Transverse colon (tissue), 4 donors: ENCODE results near the gene BBC3. TPM values are rescaled to one million over a fixed set of nuclear protein-coding genes. Genes with fewer than 3 reads are reported as not detected.

Experiments
- DNase-seq: peaks from one replicate; pipeline ENCODE4 v3.0.0-alpha.2; 2019
- H3K27ac ChIP-seq, 4 donors: fragments of 200-600 bp; sonication (generic); 2 replicates each; pipeline ENCODE4 v1.5.1; 2016 to 2018; ENCODE audit warnings: inconsistent platforms in 4 of 4
- H3K27me3 ChIP-seq: fragments of 200-600 bp; sonication (generic); 2 replicates; pipeline ENCODE4 v1.5.1; 2017; ENCODE audit warnings: inconsistent platforms
- H3K36me3 ChIP-seq, 4 donors: fragments of 200-600 bp; sonication (generic); 2 replicates each; pipeline ENCODE4 v1.5.1; 2017 to 2019; ENCODE audit warnings: inconsistent platforms in 4 of 4
- H3K4me1 ChIP-seq, 4 donors: fragments of 200-600 bp; sonication (generic); 2 replicates each; pipeline ENCODE4 v1.5.1; 2017 to 2020; ENCODE audit warnings: inconsistent platforms in 4 of 4
- H3K4me3 ChIP-seq, 4 donors: fragments of 200-600 bp; sonication (generic); 1 replicate in 1 of 4; 2 replicates in 3 of 4; pipeline versions ENCODE4 v1.5.1 to v1.6.1; 2017 to 2019; ENCODE audit warnings: inconsistent platforms in 4 of 4
- H3K9me3 ChIP-seq, 2 donors: fragments of 200-600 bp; sonication (generic); 2 replicates each; pipeline ENCODE4 v1.5.1; 2017 to 2019; ENCODE audit warnings: inconsistent platforms in 2 of 2
- CTCF ChIP-seq, 5 experiments: fragments of 200-600 bp in 3 of 5; fragments of 450-650 bp in 2 of 5; sonication (generic) in 3 of 5; IDR thresholded peaks; 1 replicate in 2 of 5; 2 replicates in 3 of 5; pipeline ENCODE4 v1.5.1; 2016 to 2017; ENCODE audit warnings: antibody characterized with exemption in 5 of 5, inconsistent platforms in 3 of 5, mild to moderate bottlenecking in 2 of 5, moderate library complexity in 1 of 5
- EP300 ChIP-seq: sonication (generic); formaldehyde crosslinking; IDR thresholded peaks from one replicate; pipeline ENCODE4 v1.6.1; 2017; ENCODE audit warnings: antibody characterized with exemption, low read depth
- POLR2A ChIP-seq: fragments of 450-650 bp; IDR thresholded peaks from one replicate; pipeline ENCODE4 v1.6.1; 2016; ENCODE audit warnings: antibody characterized with exemption, mild to moderate bottlenecking, moderate library complexity
- POLR2AphosphoS5 ChIP-seq, 3 donors: sonication (generic); formaldehyde crosslinking; IDR thresholded peaks; one replicate each; pipeline ENCODE4 v1.6.1; 2016; ENCODE audit warnings: antibody characterized with exemption in 3 of 3
- WGBS, 2 donors: methylation state at CpG; one replicate each; pipeline ENCODE4 v1.1.5; 2018; ENCODE audit warnings: low coverage in 1 of 2; 5-methylcytosine and 5-hydroxymethylcytosine counted together
- in situ Hi-C, 4 donors: fragments of 200-750 bp; cut with MboI; loops; one replicate each; pipeline versions ENCODE4 v1.15.0 to v1.15.1; 2017; ENCODE audit warnings: low sequenced_read_pairs in 3 of 4, low pct_ligation_motif_present in 1 of 4, low pct_unique_long_range_greater_than_20kb in 1 of 4
- intact Hi-C: fragments of 100-400 bp; cut with DNase I; formaldehyde crosslinking; loops from one replicate; pipeline ENCODE4 v1.15.1; 2023; ENCODE audit warnings: low total_unique reads
- total RNA-seq, 4 donors: library from RNA; depleted of rRNA; stranded (reverse); fragments of >200 nt; gene quantifications; one replicate each; pipeline ENCODE4 v1.1.0, GENCODE V29; 2016

The BBC3 gene
- total RNA-seq, 4 donors from 2014 or later = 10.9 to 31.0 (median 14.4) TPM

GRCh38 chr19:47226426-47227351, 4.3 kb downstream of the BBC3 start:
- Histone ChIP-seq H3K27ac (peak overlapping the region; percentile 97 to 100 (median 99)), H3K9me3 (no peaks in the 10 kb centered on the region), H3K36me3 (peaks cover 0 to 3% (median 0%) of the 10 kb centered on the region in 4 donors), H3K4me1 (peaks cover 12 to 55% (median 37%) of the 10 kb centered on the region in 4 donors), H3K4me3 (peak overlapping the region; percentile 36 to 96 (median 56)), H3K27me3 (no peaks in the 10 kb centered on the region)
- intact Hi-C loops = no loop called here
- in situ Hi-C loops = no loop called here
- WGBS, 2 donors = 4 to 30% methylated on average over 2 to 27 of the region's 56 CpGs
- peak; percentile 86 to 91 (median 89) for TF ChIP-seq POLR2AphosphoS5 (IDR thresholded peaks at IDR 0.05)
- peak in 1 of 5 experiments; percentile 35 for TF ChIP-seq CTCF (IDR thresholded peaks at IDR 0.05)
- TF ChIP-seq EP300 = no peak
- TF ChIP-seq POLR2A = peak; percentile 86
- peak; percentile 90 for DNase-seq

GRCh38 chr19:47225746-47226425, 5.1 kb downstream of the BBC3 start:
- 0 to 5% methylated on average over 1 to 38 of the region's 59 CpGs for WGBS, 2 donors
- in situ Hi-C loops = no loop called here
- Histone ChIP-seq H3K27ac (peak overlapping the region; percentile 97 to 100 (median 99)), H3K36me3 (peaks cover 0 to 12% (median 3%) of the 10 kb centered on the region in 4 donors), H3K4me1 (peaks cover 12 to 50% (median 33%) of the 10 kb centered on the region in 4 donors), H3K9me3 (no peaks in the 10 kb centered on the region), H3K27me3 (no peaks in the 10 kb centered on the region), H3K4me3 (peak overlapping the region; percentile 36 to 96 (median 56))
- DNase-seq = peak; percentile 93
- no peak for TF ChIP-seq EP300
- peak; percentile 98 for TF ChIP-seq POLR2A
- peak; percentile 23 to 54 (median 51) for TF ChIP-seq CTCF (IDR thresholded peaks at IDR 0.05)
- TF ChIP-seq POLR2AphosphoS5 (IDR thresholded peaks at IDR 0.05) = peak; percentile 99 to 100 (median 100)
- intact Hi-C loops = no loop called here

- 92% methylated on average over 11 of the region's 11 CpGs; no CpG with 5 or more reads in 1 of the 2 donors for WGBS, 2 donors
- no peak for TF ChIP-seq POLR2A
- TF ChIP-seq POLR2AphosphoS5 (IDR thresholded peaks at IDR 0.05) = no peak
- TF ChIP-seq EP300 = no peak
- no peak for TF ChIP-seq CTCF (IDR thresholded peaks at IDR 0.05)
- in situ Hi-C loops = no loop called here
Measured at GRCh38 chr19:47221890-47222289, 9.1 kb downstream of the BBC3 start.

More at GRCh38 chr19:47221890-47222289, 9.1 kb downstream of the BBC3 start:
- no peaks in the 10 kb centered on the region for H3K27me3 ChIP-seq
- DNase-seq = no peak
- no peak overlapping the region for H3K4me3 ChIP-seq
- H3K36me3 ChIP-seq = peaks cover 0 to 15% (median 3%) of the 10 kb centered on the region in 4 donors
- H3K4me1 ChIP-seq = peaks cover 3 to 15% (median 13%) of the 10 kb centered on the region in 4 donors
- intact Hi-C loops = no loop called here
- H3K27ac ChIP-seq = no peak overlapping the region
- no peaks in the 10 kb centered on the region for H3K9me3 ChIP-seq
